Breast epithelium (tissue), 3 donors: ENCODE data around the gene ATP8B4.

Experiments
- CTCF ChIP-seq, 3 donors: fragments of 450-650 bp; IDR thresholded peaks; one replicate each; pipeline ENCODE4 v1.5.1; 2016 to 2017; ENCODE audit warnings: antibody characterized with exemption in 3 of 3, mild to moderate bottlenecking in 3 of 3, moderate library complexity in 3 of 3
- POLR2A ChIP-seq: fragments of 450-650 bp; IDR thresholded peaks from one replicate; pipeline ENCODE4 v1.6.1; 2016; ENCODE audit warnings: antibody characterized with exemption, mild to moderate bottlenecking, moderate library complexity

- no peak for TF ChIP-seq POLR2A
- no peak for TF ChIP-seq CTCF (IDR thresholded peaks at IDR 0.05)
Observed at GRCh38 chr15:50146632-50147031, 27.6 kb upstream of the ATP8B4 start.
